Glomerular endothelial cell (primary cell): ENCODE data around the gene SAMD3. TPM values are rescaled to one million over a fixed set of nuclear protein-coding genes. Genes with fewer than 3 reads are reported as not detected.
"Not testable (repeated sequence)": the region's sequence is repeated elsewhere in the genome, so short reads cannot be mapped to it uniquely, and the experiment has no call there.

ENCODE experiments used
- DNase-seq: peaks from one replicate; pipeline ENCODE4 v3.0.0-alpha.2; 2011; ENCODE audit warnings: low read depth, low spot score; ENCODE audit errors: extremely low read depth
- total RNA-seq: library from RNA; depleted of rRNA; stranded (reverse); fragments of >200 nt; gene quantifications from 2 replicates; pipeline ENCODE4 v1.2.3, GENCODE V29; 2015

Gene SAMD3
- total RNA-seq, 1 donor from 2014 or later = 0.41 TPM

- DNase-seq = no peak
Observed at GRCh38 chr6:130138116-130138908, 84.4 kb downstream of the SAMD3 start.

- no peak for DNase-seq
Observed at GRCh38 chr6:130136798-130137197, 86.0 kb downstream of the SAMD3 start.

GRCh38 chr6:130134582-130134981 lies 88.2 kb downstream of the SAMD3 start:
- no peak for DNase-seq

GRCh38 chr6:130132286-130132701 lies 90.5 kb downstream of the SAMD3 start:
- DNase-seq = no peak

GRCh38 chr6:130129762-130130246 lies 92.9 kb downstream of the SAMD3 start:
- DNase-seq = peak; percentile 52

- DNase-seq = no peak
Observed at GRCh38 chr6:130128326-130128725, 94.4 kb downstream of the SAMD3 start.

GRCh38 chr6:130127195-130127594 lies 95.6 kb downstream of the SAMD3 start:
- no peak for DNase-seq

GRCh38 chr6:130122243-130122642 lies 100.5 kb downstream of the SAMD3 start:
- no peak for DNase-seq

GRCh38 chr6:130120731-130121130 lies 102.0 kb downstream of the SAMD3 start:
- no peak for DNase-seq

GRCh38 chr6:130119211-130119610 lies 103.5 kb downstream of the SAMD3 start:
- DNase-seq = no peak

GRCh38 chr6:130118236-130118635 lies 104.5 kb downstream of the SAMD3 start:
- DNase-seq = no peak

GRCh38 chr6:130117187-130117701 lies 105.5 kb downstream of the SAMD3 start:
- not testable (repeated sequence) for DNase-seq

GRCh38 chr6:130116273-130116672 lies 106.5 kb downstream of the SAMD3 start:
- no peak for DNase-seq

- DNase-seq = no peak
Observed at GRCh38 chr6:130115036-130115435, 107.7 kb downstream of the SAMD3 start.

- DNase-seq = no peak
Observed at GRCh38 chr6:130113201-130113710, 109.5 kb downstream of the SAMD3 start.

- DNase-seq = no peak
Observed at GRCh38 chr6:130111031-130111430, 111.7 kb downstream of the SAMD3 start.

GRCh38 chr6:130107710-130108109 lies 115.0 kb downstream of the SAMD3 start:
- no peak for DNase-seq

- no peak for DNase-seq
Observed at GRCh38 chr6:130105996-130106704, 116.6 kb downstream of the SAMD3 start.

- DNase-seq = no peak
Observed at GRCh38 chr6:130099119-130099518, 123.6 kb downstream of the SAMD3 start.

GRCh38 chr6:130098317-130098716 lies 124.4 kb downstream of the SAMD3 start:
- no peak for DNase-seq
